ENCODE data around the gene DCST1. TPM values are rescaled to one million over a fixed set of nuclear protein-coding genes. Genes with fewer than 3 reads are reported as not detected.
A peak's percentile ranks its signal among the peaks of the same experiment; 100 is the strongest.

The DCST1 gene
- total RNA-seq, 1 donor from 2014 or later = not detected

DNA sequence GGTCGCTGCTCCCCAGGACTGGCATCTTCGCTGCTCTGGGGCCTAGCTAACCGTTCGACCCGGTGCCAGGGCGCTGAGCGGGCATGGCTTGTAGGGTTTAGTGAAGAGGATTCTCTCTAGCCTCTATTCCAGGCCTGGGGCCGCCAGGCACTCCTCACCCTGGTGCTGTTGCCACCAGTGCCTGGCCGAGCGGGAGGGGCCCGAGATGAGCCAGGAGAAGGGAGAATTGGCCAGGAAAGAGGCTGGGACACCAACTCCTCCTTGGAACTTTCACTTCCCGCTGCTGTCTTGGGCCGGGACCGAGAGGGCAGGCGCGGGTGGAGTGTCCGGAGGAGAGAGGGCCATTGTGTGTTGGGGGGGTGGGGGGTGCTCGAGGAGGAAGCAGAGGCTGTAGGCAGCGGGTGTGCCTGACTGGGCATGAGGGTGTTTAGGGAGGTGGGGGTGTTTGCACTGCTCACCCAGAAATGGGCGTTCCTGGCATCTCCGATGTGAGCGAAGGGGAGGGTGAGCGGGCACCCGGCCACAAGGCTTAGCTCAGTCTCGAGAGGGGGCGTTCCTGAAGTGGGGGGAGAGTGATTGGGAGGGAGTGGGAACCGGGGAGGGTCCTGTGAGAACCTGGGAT lies 18.3 kb downstream of the DCST1 start:
- DNase-seq (ENCODE audit: low read depth in 2 of 2) = peak; percentile 29 to 57

- peak; percentile 39 to 71 for DNase-seq (ENCODE audit: low read depth in 2 of 2)
Measured at GRCh38 chr1:155052439-155053395, 19.1 kb downstream of the DCST1 start.

GRCh38 chr1:155053531-155054105 lies 20.0 kb downstream of the DCST1 start:
- no peak for DNase-seq (ENCODE audit: low read depth in 2 of 2)

GRCh38 chr1:155057104-155057503 lies 23.5 kb downstream of the DCST1 start:
- DNase-seq (ENCODE audit: low read depth in 2 of 2) = no peak

DNA sequence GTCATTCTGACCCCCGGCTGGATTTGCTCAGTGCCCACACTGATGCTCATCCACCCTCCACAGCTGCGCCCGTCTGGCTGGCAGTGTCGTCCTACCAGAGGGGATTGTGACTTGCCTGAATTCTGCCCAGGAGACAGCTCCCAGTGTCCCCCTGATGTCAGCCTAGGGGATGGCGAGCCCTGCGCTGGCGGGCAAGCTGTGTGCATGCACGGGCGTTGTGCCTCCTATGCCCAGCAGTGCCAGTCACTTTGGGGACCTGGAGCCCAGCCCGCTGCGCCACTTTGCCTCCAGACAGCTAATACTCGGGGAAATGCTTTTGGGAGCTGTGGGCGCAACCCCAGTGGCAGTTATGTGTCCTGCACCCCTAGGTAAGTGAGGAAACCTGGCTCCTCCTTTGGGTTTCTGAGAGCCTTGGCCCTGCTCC lies 24.2 kb downstream of the DCST1 start:
- DNase-seq (ENCODE audit: low read depth in 2 of 2) = no peak

DNA sequence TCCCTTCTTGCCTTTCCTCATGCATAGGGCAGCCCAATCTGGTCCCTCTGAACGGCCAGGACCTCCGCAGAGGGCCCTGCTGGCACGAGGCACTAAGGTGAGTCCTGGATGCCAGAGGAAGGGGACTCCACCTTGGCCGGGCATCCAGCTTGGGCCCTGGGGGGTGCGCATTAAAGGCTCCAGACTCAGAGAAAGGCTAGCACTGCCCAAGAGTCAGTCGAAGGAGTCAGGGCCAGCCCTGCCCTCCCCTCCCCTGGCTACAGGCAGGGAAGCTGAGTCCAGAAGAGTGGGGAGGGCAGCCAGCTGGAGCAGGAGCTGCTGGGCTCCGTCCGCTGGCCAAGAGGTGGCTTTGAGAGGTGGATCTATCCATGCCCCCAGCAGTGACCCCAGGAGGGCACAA lies 27.1 kb downstream of the DCST1 start:
- no peak for DNase-seq (ENCODE audit: low read depth in 2 of 2)

- DNase-seq (ENCODE audit: low read depth in 2 of 2) = peak; percentile 81 to 86
Measured at GRCh38 chr1:155061381-155062150, 27.9 kb downstream of the DCST1 start.

- no peak for DNase-seq (ENCODE audit: low read depth in 2 of 2)
Measured at GRCh38 chr1:155062151-155062686, 28.6 kb downstream of the DCST1 start.

GRCh38 chr1:155062702-155063411 lies 29.2 kb downstream of the DCST1 start:
- peak in 1 of 2 donors; percentile 32 for DNase-seq (ENCODE audit: low read depth in 2 of 2)

DNA sequence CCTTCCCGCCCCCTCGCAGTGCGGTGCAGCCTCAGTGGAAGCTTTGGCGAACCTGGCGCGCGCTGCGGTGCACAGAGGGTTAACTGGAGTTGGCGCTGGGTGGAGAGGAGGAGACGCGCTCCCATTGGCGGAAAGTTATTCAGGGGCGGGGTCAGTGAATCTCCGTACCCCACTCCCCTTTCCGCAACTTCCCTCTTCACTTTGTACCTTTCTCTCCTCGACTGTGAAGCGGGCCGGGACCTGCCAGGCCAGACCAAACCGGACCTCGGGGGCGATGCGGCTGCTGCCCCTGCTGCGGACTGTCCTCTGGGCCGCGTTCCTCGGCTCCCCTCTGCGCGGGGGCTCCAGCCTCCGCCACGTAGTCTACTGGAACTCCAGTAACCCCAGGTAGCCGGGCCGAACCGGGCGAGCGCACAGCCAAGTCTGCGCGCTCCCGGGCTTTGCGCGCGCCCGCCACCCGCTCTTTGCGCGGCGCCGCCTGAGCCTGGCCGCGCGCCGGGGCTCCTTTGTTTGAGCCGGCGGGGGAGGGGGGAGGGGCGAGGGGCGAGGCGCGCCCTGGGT lies 30.0 kb downstream of the DCST1 start, which contains the start of gene EFNA4:
Gene EFNA4, plus strand, starts transcription at position 191 of the 561 bp plus-strand sequence. Its CDS starts 84 bp downstream, at position 275.
- peak; percentile 86 to 92 for DNase-seq (ENCODE audit: low read depth in 2 of 2)

GRCh38 chr1:155064111-155064831 lies 30.6 kb downstream of the DCST1 start:
- peak; percentile 43 to 58 for DNase-seq (ENCODE audit: low read depth in 2 of 2)

DNA sequence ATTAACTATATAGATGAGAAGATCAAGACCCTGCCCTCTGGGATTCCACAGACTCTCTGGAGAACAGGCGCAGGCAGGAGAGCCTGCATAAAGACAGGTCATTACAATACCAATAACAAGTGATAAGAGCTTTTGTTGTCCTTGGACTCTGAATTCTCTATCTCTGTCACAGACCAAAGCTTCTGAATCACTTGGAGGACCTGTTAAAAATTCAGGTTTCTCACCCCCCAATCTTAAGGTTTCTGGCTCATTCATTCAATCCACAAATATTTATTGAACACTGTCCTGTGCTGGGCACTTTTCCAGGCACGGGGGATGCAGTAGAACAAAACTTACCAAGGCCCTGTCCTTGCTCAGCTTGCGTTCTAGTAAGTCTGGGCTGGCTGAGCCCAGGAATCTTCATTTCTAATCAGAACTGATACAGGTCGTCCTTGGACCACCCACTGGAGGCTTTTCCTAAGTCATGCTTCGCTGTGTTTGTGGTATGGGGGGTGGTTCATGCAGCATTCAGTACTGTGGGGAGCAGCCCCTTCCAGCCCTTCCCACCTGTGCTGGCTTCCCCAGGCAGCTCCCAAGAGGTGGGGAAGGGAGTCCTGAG lies 31.3 kb downstream of the DCST1 start:
- no peak for DNase-seq (ENCODE audit: low read depth in 2 of 2)

GRCh38 chr1:155066777-155067176 lies 33.2 kb downstream of the DCST1 start:
- no peak for DNase-seq (ENCODE audit: low read depth in 2 of 2)

- DNase-seq (ENCODE audit: low read depth in 2 of 2) = no peak
Measured at GRCh38 chr1:155068599-155068998, 35.0 kb downstream of the DCST1 start.

DNA sequence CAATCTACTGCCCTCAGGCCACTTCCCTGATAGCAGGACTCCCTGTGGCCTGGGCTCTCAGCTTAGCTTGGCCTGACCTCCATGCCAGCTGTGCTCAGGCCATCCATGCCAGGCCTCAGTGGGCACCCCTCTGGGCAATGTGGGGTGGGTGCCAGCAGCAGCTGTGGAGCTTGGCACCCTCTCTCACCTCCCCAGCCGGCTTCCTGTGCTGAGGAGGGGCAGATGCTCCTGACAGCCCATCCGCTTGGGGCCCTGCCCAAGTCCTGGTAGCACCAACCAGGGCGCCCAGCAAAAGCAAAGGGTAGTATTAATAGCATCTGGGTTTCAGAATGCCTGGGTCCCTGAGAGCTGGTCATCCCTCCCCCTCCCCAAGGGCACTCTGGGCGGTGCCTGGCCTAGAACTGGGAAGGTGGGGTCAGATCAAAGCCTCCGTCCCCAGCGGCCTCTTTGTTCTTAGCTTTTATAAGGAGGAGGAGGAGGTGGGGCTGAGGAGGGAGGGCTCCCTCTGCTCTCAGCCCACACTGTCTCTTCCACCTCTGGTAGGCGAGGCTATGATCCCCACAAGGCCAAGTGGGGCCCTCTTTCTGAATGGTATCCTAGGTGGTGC lies 36.0 kb downstream of the DCST1 start:
- DNase-seq (ENCODE audit: low read depth in 2 of 2) = no peak

- no peak for DNase-seq (ENCODE audit: low read depth in 2 of 2)
Measured at GRCh38 chr1:155070158-155070621, 36.6 kb downstream of the DCST1 start.

GRCh38 chr1:155070721-155071569 lies 37.3 kb downstream of the DCST1 start:
- peak; percentile 76 to 80 for DNase-seq (ENCODE audit: low read depth in 2 of 2)

DNA sequence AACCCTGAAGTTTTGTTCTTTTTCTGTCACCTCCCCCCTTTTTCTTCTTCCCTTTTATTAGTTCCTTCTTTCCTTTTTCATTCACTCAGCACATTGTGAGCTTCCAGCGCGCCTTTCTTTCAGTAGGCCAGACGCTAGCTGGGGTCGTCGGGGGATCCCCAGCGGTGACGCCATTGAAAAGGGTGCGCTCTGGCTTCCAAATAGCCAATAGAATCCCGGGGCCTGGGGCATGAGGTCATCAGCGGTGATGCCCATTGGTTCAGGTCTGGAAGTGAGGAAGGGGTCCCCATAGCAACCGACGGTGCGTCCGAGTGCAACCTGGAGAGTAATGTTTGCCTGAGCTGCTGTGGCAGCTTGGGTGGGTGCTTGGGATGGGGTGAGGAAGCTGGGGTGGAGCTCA lies 38.1 kb downstream of the DCST1 start:
- no peak for DNase-seq (ENCODE audit: low read depth in 2 of 2)

Measured in lung microvascular endothelial cell (primary cell).